NCI-H748 treated with DMSO at 0.1 percent for 48 hours (cell line): ENCODE results near the gene EEF2K.

Experiments used
- DNase-seq: peaks from one replicate; lab custom pipeline; 2025; lab: John Stamatoyannopoulos, UW

EEF2K gene

DNA sequence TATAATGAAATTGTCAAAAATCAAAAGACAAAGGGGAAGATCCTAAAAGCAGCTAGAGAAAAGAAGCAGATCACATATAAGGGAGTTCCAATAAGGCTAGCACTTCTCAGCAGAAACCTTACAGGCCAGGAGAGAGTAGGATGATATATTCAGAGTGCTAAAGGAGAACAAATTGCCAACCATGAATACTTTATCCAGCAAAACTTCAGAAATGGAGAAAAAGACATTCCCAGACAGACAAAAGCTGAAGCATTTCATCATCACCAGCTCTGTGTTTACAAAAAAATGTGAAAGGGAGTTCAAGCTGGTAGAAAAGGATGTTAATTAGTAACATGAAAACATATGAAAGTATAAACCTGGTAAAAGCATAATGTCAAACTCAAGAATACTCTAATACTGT is 131.0 kb downstream of the EEF2K start:
- DNase-seq: no peak

- DNase-seq: no peak
These were observed 132.0 kb downstream of the EEF2K start for GRCh38 chr16:22337849-22338635.
